Osteocyte (in vitro differentiated cells): Measurements from ENCODE around the gene UBL4B. TPM values are rescaled to one million over a fixed set of nuclear protein-coding genes. Genes with fewer than 3 reads are reported as not detected.

ENCODE experiments used
- DNase-seq: peaks from one replicate; pipeline ENCODE4 v3.0.0; 2021; ENCODE audit warnings: mixed read lengths; ENCODE audit not compliant: unreplicated experiment; ENCODE audit errors: extremely low spot score
- H3K27ac Mint-ChIP-seq: one replicate; pipeline ENCODE4 v1.8.0; 2021; ENCODE audit warnings: mild to moderate bottlenecking, mixed read lengths; ENCODE audit not compliant: unreplicated experiment
- H3K27me3 Mint-ChIP-seq: one replicate; pipeline ENCODE4 v1.8.0; 2021; ENCODE audit warnings: mixed read lengths; ENCODE audit not compliant: unreplicated experiment
- H3K36me3 Mint-ChIP-seq: one replicate; pipeline ENCODE4 v1.8.0; 2021; ENCODE audit warnings: mixed read lengths; ENCODE audit not compliant: unreplicated experiment
- H3K4me1 Mint-ChIP-seq: one replicate; pipeline ENCODE4 v1.8.0; 2021; ENCODE audit warnings: mixed read lengths; ENCODE audit not compliant: unreplicated experiment
- H3K4me3 Mint-ChIP-seq: one replicate; pipeline ENCODE4 v1.8.0; 2021; ENCODE audit warnings: mild to moderate bottlenecking, moderate library complexity, mixed read lengths; ENCODE audit not compliant: unreplicated experiment
- H3K9me3 Mint-ChIP-seq: one replicate; pipeline ENCODE4 v1.8.0; 2021; ENCODE audit warnings: mixed read lengths; ENCODE audit not compliant: unreplicated experiment
- total RNA-seq: library from RNA; stranded (reverse); gene quantifications from 2 replicates; pipeline ENCODE4 v1.2.1, GENCODE V29; 2021
- TF ChIP-seq, protein P1 (sequence below): fragments of 200-600 bp; sonication (generic); IDR thresholded peaks from 2 replicates; pipeline ENCODE4 v1.5.0; 2021; ENCODE audit warnings: antibody characterized with exemption, mild to moderate bottlenecking, moderate library complexity

Gene UBL4B
- total RNA-seq, 1 donor from 2014 or later = not detected

GRCh38 chr1:110098222-110099026, 13.8 kb upstream of the UBL4B start:
- DNase-seq = no peak
- Mint-ChIP-seq H3K36me3 (no peaks in the 10 kb centered on the region), H3K27ac (no peak overlapping the region), H3K4me3 (no peak overlapping the region), H3K9me3 (no peaks in the 10 kb centered on the region), H3K27me3 (peaks cover 12% of the 10 kb centered on the region), H3K4me1 (peaks cover 20% of the 10 kb centered on the region)
- TF ChIP-seq, protein P1, sequence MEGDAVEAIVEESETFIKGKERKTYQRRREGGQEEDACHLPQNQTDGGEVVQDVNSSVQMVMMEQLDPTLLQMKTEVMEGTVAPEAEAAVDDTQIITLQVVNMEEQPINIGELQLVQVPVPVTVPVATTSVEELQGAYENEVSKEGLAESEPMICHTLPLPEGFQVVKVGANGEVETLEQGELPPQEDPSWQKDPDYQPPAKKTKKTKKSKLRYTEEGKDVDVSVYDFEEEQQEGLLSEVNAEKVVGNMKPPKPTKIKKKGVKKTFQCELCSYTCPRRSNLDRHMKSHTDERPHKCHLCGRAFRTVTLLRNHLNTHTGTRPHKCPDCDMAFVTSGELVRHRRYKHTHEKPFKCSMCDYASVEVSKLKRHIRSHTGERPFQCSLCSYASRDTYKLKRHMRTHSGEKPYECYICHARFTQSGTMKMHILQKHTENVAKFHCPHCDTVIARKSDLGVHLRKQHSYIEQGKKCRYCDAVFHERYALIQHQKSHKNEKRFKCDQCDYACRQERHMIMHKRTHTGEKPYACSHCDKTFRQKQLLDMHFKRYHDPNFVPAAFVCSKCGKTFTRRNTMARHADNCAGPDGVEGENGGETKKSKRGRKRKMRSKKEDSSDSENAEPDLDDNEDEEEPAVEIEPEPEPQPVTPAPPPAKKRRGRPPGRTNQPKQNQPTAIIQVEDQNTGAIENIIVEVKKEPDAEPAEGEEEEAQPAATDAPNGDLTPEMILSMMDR = no peak

- Mint-ChIP-seq H3K4me3 (no peak overlapping the region), H3K4me1 (peaks cover 20% of the 10 kb centered on the region), H3K9me3 (no peaks in the 10 kb centered on the region), H3K27ac (no peak overlapping the region), H3K36me3 (no peaks in the 10 kb centered on the region), H3K27me3 (peaks cover 4% of the 10 kb centered on the region)
- TF ChIP-seq, protein P1 = no peak
- DNase-seq = no peak
Observed at GRCh38 chr1:110100335-110100734, 11.9 kb upstream of the UBL4B start.

GRCh38 chr1:110102081-110102480, 10.2 kb upstream of the UBL4B start:
- Mint-ChIP-seq H3K4me1 (peaks cover 20% of the 10 kb centered on the region), H3K27me3 (no peaks in the 10 kb centered on the region), H3K4me3 (no peak overlapping the region), H3K27ac (peak overlapping the region; percentile 19), H3K9me3 (no peaks in the 10 kb centered on the region), H3K36me3 (no peaks in the 10 kb centered on the region)
- DNase-seq = no peak
- TF ChIP-seq, protein P1 = no peak

GRCh38 chr1:110106013-110106941, 6.0 kb upstream of the UBL4B start:
- H3K36me3 Mint-ChIP-seq = no peaks in the 10 kb centered on the region
- H3K9me3 Mint-ChIP-seq = no peaks in the 10 kb centered on the region
- no peak overlapping the region for H3K27ac Mint-ChIP-seq
- H3K27me3 Mint-ChIP-seq = peaks cover 13% of the 10 kb centered on the region
- peak; percentile 89 for DNase-seq
- TF ChIP-seq, protein P1 = peak; percentile 93
- no peak overlapping the region for H3K4me3 Mint-ChIP-seq
- peaks cover 16% of the 10 kb centered on the region for H3K4me1 Mint-ChIP-seq
